IgD-negative memory B cell (primary cell): ENCODE data around the gene ACVR1. TPM values are rescaled to one million over a fixed set of nuclear protein-coding genes. Genes with fewer than 3 reads are reported as not detected.

Experiments
- H3K27ac Mint-ChIP-seq, 3 donors: one replicate each; pipeline ENCODE4 v1.8.0; 2020 to 2022; ENCODE audit warnings: mild to moderate bottlenecking in 3 of 3, mixed read lengths in 3 of 3, moderate library complexity in 1 of 3
- H3K27me3 Mint-ChIP-seq: one replicate; pipeline ENCODE4 v1.8.0; 2021; ENCODE audit warnings: mixed read lengths
- H3K36me3 Mint-ChIP-seq: one replicate; pipeline ENCODE4 v1.8.0; 2020; ENCODE audit warnings: mild to moderate bottlenecking, mixed read lengths
- H3K4me1 Mint-ChIP-seq, 3 donors: one replicate each; pipeline ENCODE4 v1.8.0; 2020 to 2022; ENCODE audit warnings: mixed read lengths in 3 of 3, mild to moderate bottlenecking in 1 of 3
- H3K4me3 Mint-ChIP-seq, 4 donors: one replicate each; pipeline ENCODE4 v1.8.0; 2020 to 2022; ENCODE audit warnings: mild to moderate bottlenecking in 4 of 4, mixed read lengths in 4 of 4, moderate library complexity in 3 of 4
- H3K9me3 Mint-ChIP-seq, 3 donors: one replicate each; pipeline ENCODE4 v1.8.0; 2020 to 2021; ENCODE audit warnings: mixed read lengths in 3 of 3, mild to moderate bottlenecking in 1 of 3
- polyA plus RNA-seq: library from polyadenylated mRNA; unstranded; fragments of 300-500 nt; fragmentation: Illumina TruSeq; gene quantifications from one replicate; pipeline ENCODE4 v1.2.3, GENCODE V29; 2021

The ACVR1 gene
- polyA plus RNA-seq, 1 donor from 2014 or later: 2.7 TPM

- H3K27ac Mint-ChIP-seq: no peak overlapping the region
- no peaks in the 10 kb centered on the region for H3K4me1 Mint-ChIP-seq
- H3K9me3 Mint-ChIP-seq: peaks cover 6 to 14% (median 6%) of the 10 kb centered on the region in 3 donors
- H3K27me3 Mint-ChIP-seq: peaks cover 2% of the 10 kb centered on the region
- H3K4me3 Mint-ChIP-seq: no peak overlapping the region
- H3K36me3 Mint-ChIP-seq: peaks cover 2% of the 10 kb centered on the region
Observed at GRCh38 chr2:157696036-157696435, 180.1 kb downstream of the ACVR1 start.

GRCh38 chr2:157692768-157693167 is 183.4 kb downstream of the ACVR1 start:
- H3K9me3 Mint-ChIP-seq: peaks cover 0 to 2% (median 0%) of the 10 kb centered on the region in 3 donors
- H3K36me3 Mint-ChIP-seq: peaks cover 5% of the 10 kb centered on the region
- H3K4me3 Mint-ChIP-seq: no peak overlapping the region
- H3K27ac Mint-ChIP-seq: no peak overlapping the region
- no peaks in the 10 kb centered on the region for H3K4me1 Mint-ChIP-seq
- peaks cover 2% of the 10 kb centered on the region for H3K27me3 Mint-ChIP-seq

GRCh38 chr2:157691695-157692094 is 184.4 kb downstream of the ACVR1 start:
- no peak overlapping the region for H3K27ac Mint-ChIP-seq

GRCh38 chr2:157691131-157691530 is 185.0 kb downstream of the ACVR1 start:
- Mint-ChIP-seq H3K36me3 (peaks cover 3% of the 10 kb centered on the region), H3K27me3 (peaks cover 4% of the 10 kb centered on the region), H3K27ac (no peak overlapping the region), H3K4me3 (no peak overlapping the region), H3K4me1 (no peaks in the 10 kb centered on the region), H3K9me3 (peaks cover 0 to 2% (median 0%) of the 10 kb centered on the region in 3 donors)

More at GRCh38 chr2:157691695-157692094, 184.4 kb downstream of the ACVR1 start:
- peaks cover 0 to 2% (median 0%) of the 10 kb centered on the region in 3 donors for H3K9me3 Mint-ChIP-seq
- no peak overlapping the region for H3K4me3 Mint-ChIP-seq
- no peaks in the 10 kb centered on the region for H3K4me1 Mint-ChIP-seq
- H3K36me3 Mint-ChIP-seq: peaks cover 5% of the 10 kb centered on the region
- peaks cover 4% of the 10 kb centered on the region for H3K27me3 Mint-ChIP-seq

Other genes starting within 250 kb of the ACVR1 start
- 0.23 TPM for gene ACVR1C, start 247.5 kb downstream of the ACVR1 start, polyA plus RNA-seq
- gene UPP2, start 225.5 kb upstream of the ACVR1 start, polyA plus RNA-seq: not detected